ENCODE data around the gene KIRREL2. TPM values are rescaled to one million over a fixed set of nuclear protein-coding genes. Genes with fewer than 3 reads are reported as not detected.

KIRREL2 gene
- total RNA-seq, 1 donor from 2014 or later: 0.22 TPM

GRCh38 chr19:35904311-35905068 lies 47.8 kb downstream of the KIRREL2 start:
- Mint-ChIP-seq H3K27me3 (ENCODE audit: low read depth) (no peaks in the 10 kb centered on the region), H3K9me3 (ENCODE audit: low read depth) (no peaks in the 10 kb centered on the region), H3K4me3 (ENCODE audit: unreplicated experiment) (no peak overlapping the region), H3K4me1 (ENCODE audit: low read depth) (peaks cover 26% of the 10 kb centered on the region), H3K36me3 (ENCODE audit: low read depth) (no peaks in the 10 kb centered on the region), H3K27ac (ENCODE audit: unreplicated experiment) (no peak overlapping the region)
- TF ChIP-seq CTCF (IDR thresholded peaks at IDR 0.05): no peak
- DNase-seq (ENCODE audit: low spot score): no peak

GRCh38 chr19:35905178-35905727 lies 48.5 kb downstream of the KIRREL2 start:
- H3K36me3 Mint-ChIP-seq (ENCODE audit: low read depth): no peaks in the 10 kb centered on the region
- no peaks in the 10 kb centered on the region for H3K9me3 Mint-ChIP-seq (ENCODE audit: low read depth)
- H3K4me1 Mint-ChIP-seq (ENCODE audit: low read depth): peaks cover 26% of the 10 kb centered on the region
- H3K27ac Mint-ChIP-seq (ENCODE audit: unreplicated experiment): no peak overlapping the region
- no peak overlapping the region for H3K4me3 Mint-ChIP-seq (ENCODE audit: unreplicated experiment)
- no peak for DNase-seq (ENCODE audit: low spot score)
- no peak for TF ChIP-seq CTCF (IDR thresholded peaks at IDR 0.05)
- H3K27me3 Mint-ChIP-seq (ENCODE audit: low read depth): no peaks in the 10 kb centered on the region

- H3K27me3 Mint-ChIP-seq (ENCODE audit: low read depth): no peaks in the 10 kb centered on the region
- no peaks in the 10 kb centered on the region for H3K36me3 Mint-ChIP-seq (ENCODE audit: low read depth)
- H3K9me3 Mint-ChIP-seq (ENCODE audit: low read depth): no peaks in the 10 kb centered on the region
- no peak for DNase-seq (ENCODE audit: low spot score)
- H3K4me3 Mint-ChIP-seq (ENCODE audit: unreplicated experiment): no peak overlapping the region
- H3K27ac Mint-ChIP-seq (ENCODE audit: unreplicated experiment): no peak overlapping the region
- H3K4me1 Mint-ChIP-seq (ENCODE audit: low read depth): peaks cover 10% of the 10 kb centered on the region
- TF ChIP-seq CTCF (IDR thresholded peaks at IDR 0.05): no peak
These were observed 50.6 kb downstream of the KIRREL2 start for GRCh38 chr19:35907377-35907745.

GRCh38 chr19:35908010-35908441 lies 51.3 kb downstream of the KIRREL2 start, which contains the start of gene TYROBP:
TSS of gene TYROBP (minus strand) at chr19:35908295. CDS start at chr19:35908228, 67 bp downstream.
- Mint-ChIP-seq H3K4me1 (ENCODE audit: low read depth) (peaks cover 7% of the 10 kb centered on the region), H3K27me3 (ENCODE audit: low read depth) (no peaks in the 10 kb centered on the region), H3K9me3 (ENCODE audit: low read depth) (no peaks in the 10 kb centered on the region), H3K36me3 (ENCODE audit: low read depth) (no peaks in the 10 kb centered on the region), H3K4me3 (ENCODE audit: unreplicated experiment) (no peak within 1 kb of the TSS), H3K27ac (ENCODE audit: unreplicated experiment) (no peak within 1 kb of the TSS)
- DNase-seq (ENCODE audit: low spot score): no peak
- no peak for TF ChIP-seq CTCF (IDR thresholded peaks at IDR 0.05)

GRCh38 chr19:35908973-35909683 lies 52.4 kb downstream of the KIRREL2 start:
- Mint-ChIP-seq H3K27me3 (ENCODE audit: low read depth) (no peaks in the 10 kb centered on the region), H3K4me1 (ENCODE audit: low read depth) (peaks cover 6% of the 10 kb centered on the region), H3K27ac (ENCODE audit: unreplicated experiment) (no peak overlapping the region), H3K36me3 (ENCODE audit: low read depth) (no peaks in the 10 kb centered on the region), H3K4me3 (ENCODE audit: unreplicated experiment) (no peak overlapping the region), H3K9me3 (ENCODE audit: low read depth) (no peaks in the 10 kb centered on the region)
- TF ChIP-seq CTCF (IDR thresholded peaks at IDR 0.05): no peak
- no peak for DNase-seq (ENCODE audit: low spot score)
